GM12878 (cell line): ENCODE measurements around the gene TAS2R3. TPM values are rescaled to one million over a fixed set of nuclear protein-coding genes. Genes with fewer than 3 reads are reported as not detected.

Source experiments
- ATF3 ChIP-seq: IDR thresholded peaks from 2 replicates; pipeline ENCODE4 v1.6.1; 2011; ENCODE audit warnings: low read depth, mild to moderate bottlenecking, low read length, moderate library complexity, borderline replicate concordance; ENCODE audit errors: extremely low read depth
- BCL11A ChIP-seq: IDR thresholded peaks from 2 replicates; pipeline ENCODE4 v1.6.1; 2011; ENCODE audit warnings: low read depth, low read length
- BCL3 ChIP-seq: IDR thresholded peaks from 2 replicates; pipeline ENCODE4 v1.6.1; 2011; ENCODE audit warnings: borderline replicate concordance, low read depth, mild to moderate bottlenecking, moderate library complexity, low read length; ENCODE audit not compliant: insufficient read depth, poor library complexity, severe bottlenecking
- CBX5 ChIP-seq: sonication (generic); IDR thresholded peaks from 2 replicates; pipeline ENCODE4 v1.6.1; 2016; ENCODE audit warnings: low read depth, moderate library complexity, mild to moderate bottlenecking, inconsistent platforms
- CHD1 ChIP-seq: IDR thresholded peaks from 2 replicates; pipeline ENCODE4 v1.6.1; 2012; ENCODE audit warnings: low read depth, low read length, improper control_type of control experiment
- CHD2 ChIP-seq: IDR thresholded peaks from 2 replicates; pipeline ENCODE4 v1.6.1; 2011; ENCODE audit warnings: low read depth, low read length, improper control_type of control experiment, borderline replicate concordance
- E2F4 ChIP-seq: IDR thresholded peaks from 2 replicates; pipeline ENCODE4 v1.6.1; 2012; ENCODE audit warnings: low read depth, low read length, improper control_type of control experiment
- EP300 ChIP-seq, 2 experiments: fragments of 150-350 bp in 1 of 2; IDR thresholded peaks; 2 replicates each; pipeline ENCODE4 v1.6.1; 2011 to 2012; ENCODE audit warnings: low read depth in 2 of 2, low read length in 2 of 2, borderline replicate concordance in 1 of 2, improper control_type of control experiment in 1 of 2, inconsistent platforms in 1 of 2; ENCODE audit not compliant: control insufficient read depth in 1 of 2
- FOS ChIP-seq: IDR thresholded peaks from 3 replicates; pipeline ENCODE4 v1.6.1; 2011; ENCODE audit warnings: borderline replicate concordance; ENCODE audit not compliant: insufficient read length; ENCODE audit errors: extremely low read depth
- IKZF2 ChIP-seq, 2 experiments: fragments of 450-650 bp; IDR thresholded peaks; 2 replicates each; pipeline ENCODE4 v1.6.1; 2017; ENCODE audit warnings: mild to moderate bottlenecking in 2 of 2, moderate library complexity in 2 of 2
- LARP7 ChIP-seq: fragments of 450-650 bp; IDR thresholded peaks from 2 replicates; pipeline ENCODE4 v1.6.1; 2017; ENCODE audit warnings: mild to moderate bottlenecking
- MEF2A ChIP-seq: IDR thresholded peaks from 2 replicates; pipeline ENCODE4 v1.6.1; 2011; ENCODE audit warnings: low read depth, mild to moderate bottlenecking, low read length, moderate library complexity; ENCODE audit not compliant: insufficient read depth
- MTA2 ChIP-seq: fragments of 450-650 bp; IDR thresholded peaks from 2 replicates; pipeline ENCODE4 v1.6.1; 2016; ENCODE audit warnings: low read depth, mild to moderate bottlenecking, moderate library complexity
- MTA3 ChIP-seq: IDR thresholded peaks from 2 replicates; pipeline ENCODE4 v1.6.1; 2012; ENCODE audit warnings: low read length, inconsistent platforms, borderline replicate concordance
- NFIC ChIP-seq: IDR thresholded peaks from 2 replicates; pipeline ENCODE4 v1.6.1; 2012; ENCODE audit warnings: low read depth, mild to moderate bottlenecking, inconsistent platforms, low read length, moderate library complexity
- NFXL1 ChIP-seq: fragments of 450-650 bp; IDR thresholded peaks from 2 replicates; pipeline ENCODE4 v1.6.1; 2017; ENCODE audit warnings: antibody characterized with exemption, mild to moderate bottlenecking, borderline replicate concordance
- NR2C1 ChIP-seq: fragments of 450-650 bp; IDR thresholded peaks from 2 replicates; pipeline ENCODE4 v1.6.1; 2017; ENCODE audit warnings: antibody characterized with exemption, mild to moderate bottlenecking, moderate library complexity
- NRF1 ChIP-seq: conservative IDR thresholded peaks from 2 replicates; pipeline ENCODE4 v1.6.1; 2011; ENCODE audit warnings: mild to moderate bottlenecking, low read depth, low read length, improper control_type of control experiment
- POLR2A ChIP-seq: IDR thresholded peaks from 2 replicates; pipeline ENCODE4 v1.6.1; 2011; ENCODE audit warnings: low read depth, mild to moderate bottlenecking, low read length
- RB1 ChIP-seq: fragments of 450-650 bp; formaldehyde crosslinking; IDR thresholded peaks from 2 replicates; pipeline ENCODE4 v1.6.1; 2017; ENCODE audit warnings: mild to moderate bottlenecking, borderline replicate concordance
- RCOR1 ChIP-seq: conservative IDR thresholded peaks from 2 replicates; pipeline ENCODE4 v1.6.1; 2012; ENCODE audit warnings: low read depth, low read length, improper control_type of control experiment
- SMAD1 ChIP-seq: fragments of 450-650 bp; IDR thresholded peaks from 2 replicates; pipeline ENCODE4 v1.6.1; 2018; ENCODE audit warnings: mild to moderate bottlenecking, low read depth; ENCODE audit not compliant: partially characterized antibody
- SP1 ChIP-seq: IDR thresholded peaks from one replicate; pipeline ENCODE4 v1.6.1; 2011; ENCODE audit warnings: low read depth, low read length
- SRF ChIP-seq, 2 experiments: IDR thresholded peaks; 2 replicates each; pipeline ENCODE4 v1.6.1; 2011; ENCODE audit warnings: low read depth in 2 of 2, low read length in 2 of 2, mild to moderate bottlenecking in 1 of 2, moderate library complexity in 1 of 2
- TAF1 ChIP-seq: IDR thresholded peaks from 2 replicates; pipeline ENCODE4 v1.6.1; 2011; ENCODE audit warnings: mild to moderate bottlenecking, low read depth, low read length, borderline replicate concordance
- TCF12 ChIP-seq: IDR thresholded peaks from 2 replicates; pipeline ENCODE4 v1.6.1; 2011; ENCODE audit warnings: low read depth, mild to moderate bottlenecking, low read length
- USF1 ChIP-seq: IDR thresholded peaks from 2 replicates; pipeline ENCODE4 v1.6.1; 2011; ENCODE audit warnings: borderline replicate concordance, low read depth, mild to moderate bottlenecking, moderate library complexity, mixed read lengths, low read length; ENCODE audit not compliant: insufficient read depth; ENCODE audit errors: extremely low read length
- ZNF384 ChIP-seq: IDR thresholded peaks from 2 replicates; pipeline ENCODE4 v1.6.1; 2012; ENCODE audit warnings: low read depth, mild to moderate bottlenecking, low read length, improper control_type of control experiment, borderline replicate concordance
- polyA plus RNA-seq, 11 experiments: library from polyadenylated mRNA; depleted of rRNA in 4 of 11; unstranded in 6 of 11; stranded (reverse) in 5 of 11; fragments of >200 nt; fragmentation: Nextera tagmentation in 4 of 11; fragmentation: Illumina TruSeq in 1 of 11; extraction: Ambion mirVana in 4 of 11; extraction: Trizol in 1 of 11; gene quantifications; 1 replicate in 1 of 11; 2 replicates in 10 of 11; pipeline versions ENCODE4 v1.2.1 to v1.2.3, GENCODE V29; 2011 to 2016; ENCODE audit warnings: inconsistent platforms in 2 of 11, missing spikeins in 2 of 11, low read depth in 1 of 11
- total RNA-seq, 4 experiments: library from RNA; depleted of rRNA in 3 of 4; stranded (reverse); fragments of >200 nt in 3 of 4; fragmentation: Illumina TruSeq in 1 of 4; extraction: Trizol in 1 of 4; gene quantifications; 2 replicates each; pipeline versions ENCODE4 v1.2.1 to v1.2.3, GENCODE V29; 2013 to 2021

TAS2R3 gene
- total and polyA plus RNA-seq, 10 of the 15 experiments (the other 5 are each of a cell fraction or from before 2014, with no cell fraction given), result 0.21 to 1.1 (median 0.55) TPM; not detected in 4

- peak; percentile 68 for TF ChIP-seq NFIC
- TF ChIP-seq MEF2A, result peak; percentile 88
- peak; percentile 81; the same call in 1 of the 2 replicates for TF ChIP-seq CHD2
- TF ChIP-seq NRF1, result 0 out of 2 replicates have a peak, but pooled peaks have one; percentile 12
- 0 out of 2 replicates have a peak, but pooled peaks have one; percentile 28 for TF ChIP-seq TCF12
- TF ChIP-seq RCOR1, result no peak
- TF ChIP-seq E2F4, result no peak
- TF ChIP-seq IKZF2 (IDR thresholded peaks at IDR 0.05), result peak; percentile 81 to 90
- peak; percentile 86 for TF ChIP-seq TAF1
- TF ChIP-seq SRF (IDR thresholded peaks at IDR 0.05; ENCODE audit: low read depth in 2 of 2, low read length in 2 of 2), result peak in 1 of 2 experiments; percentile 92; a peak in 3 of 4 replicates
- no peak for TF ChIP-seq CHD1
- no peak for TF ChIP-seq SMAD1
- TF ChIP-seq MTA2, result peak; percentile 88
- no peak for TF ChIP-seq BCL3
- TF ChIP-seq SP1, result peak; percentile 87
- no peak for TF ChIP-seq BCL11A
- TF ChIP-seq FOS, result no peak
- peak; percentile 47; the same call in 1 of the 2 replicates for TF ChIP-seq NFXL1
- peak; percentile 94; the same call in 1 of the 2 replicates for TF ChIP-seq MTA3
- peak; percentile 99 for TF ChIP-seq CBX5
- peak; percentile 94; the same call in 1 of the 2 replicates for TF ChIP-seq RB1
- no peak; a peak in 1 of 4 replicates for TF ChIP-seq EP300 (IDR thresholded peaks at IDR 0.05; ENCODE audit: borderline replicate concordance in 1 of 2, control insufficient read depth in 1 of 2, low read depth in 2 of 2, low read length in 2 of 2)
- peak; percentile 99 for TF ChIP-seq POLR2A
- TF ChIP-seq ZNF384, result peak; percentile 50; the same call in 1 of the 2 replicates
- peak; percentile 81 for TF ChIP-seq LARP7
- TF ChIP-seq ATF3, result no peak
- no peak for TF ChIP-seq USF1
- peak; percentile 97 for TF ChIP-seq NR2C1
Measured at GRCh38 chr7:141737836-141738591, 25.9 kb upstream of the TAS2R3 start, which contains the start of gene SSBP1 (continued).
